Measurements from ENCODE around the gene SLC66A2. TPM values are rescaled to one million over a fixed set of nuclear protein-coding genes. Genes with fewer than 3 reads are reported as not detected.
A peak's percentile ranks its signal among the peaks of the same experiment; 100 is the strongest.

SLC66A2 gene
- total RNA-seq, 1 experiment from 2014 or later = 13.0 TPM

DNA sequence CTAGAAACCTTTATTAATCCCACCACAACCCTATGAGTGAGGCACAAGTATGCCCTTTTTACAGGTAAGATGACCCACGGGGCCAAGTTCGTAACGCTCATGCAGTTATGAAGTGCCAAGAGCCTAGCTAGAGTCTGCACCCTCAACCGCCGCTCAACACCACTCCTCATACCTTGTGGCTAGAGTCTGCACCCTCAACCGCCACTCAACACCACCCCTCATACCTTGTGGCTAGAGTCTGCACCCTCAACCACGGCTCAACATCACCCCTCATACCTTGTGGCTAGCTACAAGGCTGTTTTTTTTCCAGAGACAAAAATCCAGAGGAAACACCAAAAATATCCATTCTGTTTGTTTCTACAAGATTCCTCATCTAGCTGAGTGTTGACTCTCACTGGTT is 32.3 kb upstream of the SLC66A2 start:
- Mint-ChIP-seq H3K4me3 (no peak overlapping the region), H3K4me1 (peaks cover 9 to 12% of the 10 kb centered on the region in 2 experiments), H3K9me3 (no peaks in the 10 kb centered on the region), H3K27me3 (ENCODE audit: low read depth) (no peaks in the 10 kb centered on the region), H3K36me3 (ENCODE audit: insufficient read depth in 1 of 3, low read depth in 3 of 3) (peaks cover 30 to 47% (median 42%) of the 10 kb centered on the region in 3 experiments), H3K27ac (peak overlapping the region in 2 of 3 experiments; percentile 1 to 25; a peak in 1 of 7 replicates)
- TF ChIP-seq CTCF (conservative IDR thresholded peaks at IDR 0.05) = no peak
- no peak for DNase-seq
- no peaks in the 10 kb centered on the region for H3K9me3 ChIP-seq (ENCODE audit: control insufficient read depth, low read depth, low read length)
- no peak overlapping the region for H2BK12ac ChIP-seq (ENCODE audit: insufficient read length, low read depth, low read length)
- H3K79me1 ChIP-seq (ENCODE audit: insufficient read depth, low read depth, low read length, poor library complexity, severe bottlenecking) = peaks cover 13% of the 10 kb centered on the region
- no peak overlapping the region for H2BK15ac ChIP-seq (ENCODE audit: low read depth, low read length)
- no peak overlapping the region for H3K4ac ChIP-seq (ENCODE audit: low read depth, low read length)
- H3K23ac ChIP-seq (ENCODE audit: insufficient read length, low read depth, low read length) = no peak overlapping the region
- no peak overlapping the region for H3T11ph ChIP-seq (ENCODE audit: low read length)
- H2AFZ ChIP-seq (ENCODE audit: low read length) = no peak overlapping the region
- no peak overlapping the region for H4K91ac ChIP-seq (ENCODE audit: insufficient read length, low read depth, low read length)
- H3K27ac ChIP-seq (ENCODE audit: insufficient read length, low read depth, low read length) = no peak overlapping the region
- H4K5ac ChIP-seq (ENCODE audit: insufficient read length, low read depth, low read length) = no peak overlapping the region
- no peak overlapping the region for H2AK5ac ChIP-seq (ENCODE audit: insufficient read length, low read length)
- peaks cover 7% of the 10 kb centered on the region for H3K23me2 ChIP-seq (ENCODE audit: insufficient read length, low read depth, low read length, poor library complexity, severe bottlenecking)
- H4K20me1 ChIP-seq (ENCODE audit: control insufficient read depth, insufficient read depth, insufficient read length) = no peaks in the 10 kb centered on the region
- H3K4me1 ChIP-seq (ENCODE audit: insufficient read depth, low read length) = no peaks in the 10 kb centered on the region
- no peak overlapping the region for H3K9ac ChIP-seq (ENCODE audit: extremely low read depth, insufficient read length, low read length)
- no peaks in the 10 kb centered on the region for H3K27me3 ChIP-seq (ENCODE audit: insufficient read depth, low read length)
- no peak overlapping the region for H3K18ac ChIP-seq (ENCODE audit: insufficient read length, low read depth, low read length)
- no peak overlapping the region for H3K56ac ChIP-seq (ENCODE audit: insufficient read length, low read depth, low read length)
- H2BK120ac ChIP-seq (ENCODE audit: low read depth, low read length, poor library complexity, severe bottlenecking) = no peak overlapping the region
- H3K14ac ChIP-seq (ENCODE audit: insufficient read depth, low read length) = no peak overlapping the region
- no peak overlapping the region for H2BK5ac ChIP-seq (ENCODE audit: insufficient read length, low read length)
- H4K8ac ChIP-seq (replicated peaks; ENCODE audit: insufficient read length, low read depth, low read length) = no peak overlapping the region
- no CpG with 5 or more reads among the region's 7 CpGs for WGBS (ENCODE audit: extremely low coverage, insufficient read length, low lambda C conversion rate)
- H2BK20ac ChIP-seq (ENCODE audit: low read depth, low read length, poor library complexity, severe bottlenecking) = no peak overlapping the region
- H3K79me2 ChIP-seq (ENCODE audit: insufficient read depth, low read length) = peaks cover 75% of the 10 kb centered on the region
- H3K4me2 ChIP-seq (ENCODE audit: insufficient read depth, insufficient read length, low read length) = no peak overlapping the region
